HG03565 (cell line): ENCODE measurements around the gene ANKS1B.
"Not testable (repeated sequence)": the region's sequence is repeated elsewhere in the genome, so short reads cannot be mapped to it uniquely, and the experiment has no call there.

Source experiments
- ATAC-seq: cut with Tn5 transposase; IDR thresholded peaks from one replicate; pipeline ENCODE4 v1.9.1; 2021; ENCODE audit warnings: mild to moderate bottlenecking, moderate library complexity; ENCODE audit not compliant: unreplicated experiment

ANKS1B gene

GRCh38 chr12:99609455-99610181, 375.1 kb downstream of the ANKS1B start:
- no peak for ATAC-seq

GRCh38 chr12:99600388-99600787, 384.3 kb downstream of the ANKS1B start:
- ATAC-seq = peak; percentile 91

- no peak for ATAC-seq
Measured at GRCh38 chr12:99598785-99599184, 386.0 kb downstream of the ANKS1B start.

GRCh38 chr12:99596762-99597161, 388.0 kb downstream of the ANKS1B start:
- no peak for ATAC-seq

GRCh38 chr12:99577125-99577524, 407.6 kb downstream of the ANKS1B start:
- ATAC-seq = not testable (repeated sequence)

- no peak for ATAC-seq
Measured at GRCh38 chr12:99573980-99574379, 410.8 kb downstream of the ANKS1B start.

- no peak for ATAC-seq
Measured at GRCh38 chr12:99567072-99567471, 417.7 kb downstream of the ANKS1B start.

- no peak for ATAC-seq
Measured at GRCh38 chr12:99558109-99558508, 426.6 kb downstream of the ANKS1B start.

GRCh38 chr12:99553461-99553860, 431.3 kb downstream of the ANKS1B start:
- ATAC-seq = no peak

GRCh38 chr12:99552022-99552421, 432.7 kb downstream of the ANKS1B start:
- ATAC-seq = no peak

- ATAC-seq = no peak
Measured at GRCh38 chr12:99549651-99550050, 435.1 kb downstream of the ANKS1B start.

GRCh38 chr12:99549196-99549595, 435.5 kb downstream of the ANKS1B start:
- ATAC-seq = no peak

GRCh38 chr12:99544457-99544856, 440.3 kb downstream of the ANKS1B start:
- ATAC-seq = no peak

- ATAC-seq = peak; percentile 99
Measured at GRCh38 chr12:99529966-99530365, 454.8 kb downstream of the ANKS1B start.

- ATAC-seq = no peak
Measured at GRCh38 chr12:99528478-99528877, 456.3 kb downstream of the ANKS1B start.

- ATAC-seq = no peak
Measured at GRCh38 chr12:99523853-99524252, 460.9 kb downstream of the ANKS1B start.

- ATAC-seq = no peak
Measured at GRCh38 chr12:99522456-99522855, 462.3 kb downstream of the ANKS1B start.

GRCh38 chr12:99521664-99522063, 463.1 kb downstream of the ANKS1B start:
- no peak for ATAC-seq

GRCh38 chr12:99513066-99513465, 471.7 kb downstream of the ANKS1B start:
- no peak for ATAC-seq

- ATAC-seq = no peak
Measured at GRCh38 chr12:99505805-99506204, 478.9 kb downstream of the ANKS1B start.

- ATAC-seq = no peak
Measured at GRCh38 chr12:99498756-99499155, 486.0 kb downstream of the ANKS1B start.

GRCh38 chr12:99495799-99496198, 488.9 kb downstream of the ANKS1B start:
- ATAC-seq = no peak

GRCh38 chr12:99493197-99493596, 491.5 kb downstream of the ANKS1B start:
- ATAC-seq = no peak
